Astrocyte of the cerebellum (primary cell): ENCODE results near the gene HOXA6.
A peak's percentile ranks its signal among the peaks of the same experiment; 100 is the strongest.

Source experiments
- DNase-seq: peaks from one replicate; pipeline ENCODE4 v3.0.0-alpha.2; 2011; ENCODE audit warnings: low read depth
- H3K4me3 ChIP-seq: 2 replicates; pipeline ENCODE4 v1.5.1; 2011; ENCODE audit warnings: mild to moderate bottlenecking, low read depth, low read length, moderate library complexity
- CTCF ChIP-seq: IDR thresholded peaks from 2 replicates; pipeline ENCODE4 v1.5.1; 2012; ENCODE audit warnings: low read length, low read depth, moderate library complexity, mild to moderate bottlenecking; ENCODE audit errors: missing control alignments
- in situ Hi-C: cut with HindIII; loops from 2 replicates; pipeline ENCODE4 v1.10.0; 2017; ENCODE audit warnings: low sequenced_read_pairs

Gene HOXA6

GRCh38 chr7:27164045-27164366 is 16.4 kb upstream of the HOXA6 start:
- DNase-seq, result no peak
- in situ Hi-C loops, result loop anchor here (5.0 to 25.0 kb wide), 2 partner anchors 777 to 1002 kb away; partner anchors contain the start of gene NFE2L3
- TF ChIP-seq CTCF, result no peak
- H3K4me3 ChIP-seq, result no peak overlapping the region

- no peak for TF ChIP-seq CTCF
- no peak for DNase-seq
- no peak overlapping the region for H3K4me3 ChIP-seq
- in situ Hi-C loops, result loop anchor here (5.0 to 25.0 kb wide), 2 partner anchors 776 to 1001 kb away; partner anchors contain the start of gene NFE2L3
These were observed 15.9 kb upstream of the HOXA6 start for GRCh38 chr7:27163288-27164044.

- H3K4me3 ChIP-seq, result no peak overlapping the region
- in situ Hi-C loops, result loop anchor here (5.0 to 25.0 kb wide), 2 partner anchors 775 to 1000 kb away; partner anchors contain the start of gene NFE2L3
- DNase-seq, result no peak
- no peak for TF ChIP-seq CTCF
These were observed 15.2 kb upstream of the HOXA6 start for GRCh38 chr7:27162561-27163287.

GRCh38 chr7:27161721-27162560 is 14.4 kb upstream of the HOXA6 start:
- no peak for TF ChIP-seq CTCF
- in situ Hi-C loops, result loop anchor here (5.0 to 25.0 kb wide), 2 partner anchors 775 to 1000 kb away; partner anchors contain the start of gene NFE2L3
- H3K4me3 ChIP-seq, result no peak overlapping the region
- DNase-seq, result no peak

- DNase-seq, result no peak
- in situ Hi-C loops, result loop anchor here (5.0 to 25.0 kb wide), 2 partner anchors 774 to 999 kb away; partner anchors contain the start of gene NFE2L3
- TF ChIP-seq CTCF, result no peak
- H3K4me3 ChIP-seq, result peak overlapping the region; percentile 43
These were observed 13.7 kb upstream of the HOXA6 start for GRCh38 chr7:27161214-27161720.
